Stomach (tissue), 4 donors: Measurements from ENCODE around the gene ORAI1.

Source experiments
- CTCF ChIP-seq, 7 experiments: fragments of 450-650 bp in 4 of 7; fragments of 200-600 bp in 3 of 7; sonication (generic) in 3 of 7; IDR thresholded peaks; one replicate each; pipeline ENCODE4 v1.5.1; 2016 to 2019; ENCODE audit warnings: antibody characterized with exemption in 7 of 7, control low read depth in 2 of 7, mild to moderate bottlenecking in 1 of 7
- EP300 ChIP-seq: sonication (generic); formaldehyde crosslinking; IDR thresholded peaks from one replicate; pipeline ENCODE4 v1.6.1; 2017; ENCODE audit warnings: antibody characterized with exemption
- POLR2A ChIP-seq, 4 donors: fragments of 450-650 bp; IDR thresholded peaks; one replicate each; pipeline ENCODE4 v1.6.1; 2016; ENCODE audit warnings: antibody characterized with exemption in 4 of 4, control low read depth in 2 of 4, mild to moderate bottlenecking in 1 of 4, moderate library complexity in 1 of 4
- POLR2AphosphoS5 ChIP-seq, 3 donors: sonication (generic); formaldehyde crosslinking; IDR thresholded peaks; one replicate each; pipeline ENCODE4 v1.6.1; 2016; ENCODE audit warnings: antibody characterized with exemption in 3 of 3

GRCh38 chr12:121652767-121653497, 26.6 kb downstream of the ORAI1 start:
- TF ChIP-seq CTCF (IDR thresholded peaks at IDR 0.05) (no peak), EP300 (no peak), POLR2AphosphoS5 (IDR thresholded peaks at IDR 0.05) (no peak), POLR2A (IDR thresholded peaks at IDR 0.05) (no peak)
